Activated CD4-positive, alpha-beta T cell treated with anti-CD3 and anti-CD28 coated beads for 36 hours (primary cell): ENCODE results near the gene MAST4. TPM values are rescaled to one million over a fixed set of nuclear protein-coding genes. Genes with fewer than 3 reads are reported as not detected.

Source experiments
- ATAC-seq: fragments of 200-7000 bp; cut with Tn5 transposase; one replicate; pipeline ENCODE4 v1.10.0; 2021; ENCODE audit warnings: mild to moderate bottlenecking, moderate library complexity
- CTCF ChIA-PET: fragments of 350-600 bp; sonication (Branson Sonifier 250); formaldehyde crosslinking; loops from one replicate; lab custom pipeline; 2021; ENCODE audit warnings: antibody characterized with exemption; lab: Charles Lee
- POLR2A ChIA-PET: fragments of 350-600 bp; sonication (Branson Sonifier 250); formaldehyde crosslinking; loops from one replicate; lab custom pipeline; 2021; ENCODE audit warnings: antibody characterized with exemption, inconsistent platforms; lab: Charles Lee
- DNase-seq: peaks from one replicate; pipeline ENCODE4 v3.0.0-alpha.2; 2020
- H3K27ac Mint-ChIP-seq: one replicate; pipeline ENCODE4 v1.8.0; 2021; ENCODE audit warnings: mixed read lengths
- H3K27me3 Mint-ChIP-seq: one replicate; pipeline ENCODE4 v1.8.0; 2021; ENCODE audit warnings: mixed read lengths
- H3K36me3 Mint-ChIP-seq: one replicate; pipeline ENCODE4 v1.8.0; 2021; ENCODE audit warnings: low read depth, mixed read lengths
- H3K4me1 Mint-ChIP-seq: one replicate; pipeline ENCODE4 v1.8.0; 2021; ENCODE audit warnings: mixed read lengths
- H3K4me3 Mint-ChIP-seq: one replicate; pipeline ENCODE4 v1.8.0; 2021; ENCODE audit warnings: mild to moderate bottlenecking, moderate library complexity, mixed read lengths
- H3K9me3 Mint-ChIP-seq: one replicate; pipeline ENCODE4 v1.8.0; 2021; ENCODE audit warnings: low read depth, mixed read lengths
- intact Hi-C, 2 experiments: fragments of 100-400 bp; cut with DNase I in 1 of 2; cut with micrococcal nuclease in 1 of 2; formaldehyde crosslinking; loops; one replicate each; pipeline versions ENCODE4 v1.14.2 to v1.15.1; 2022 to 2024; cut with DNase I, micrococcal nuclease
- total RNA-seq, 2 experiments: library from RNA; stranded (reverse); gene quantifications; one replicate each; pipeline ENCODE4 v1.2.3, GENCODE V29; 2021

Gene MAST4
- total RNA-seq, 2 experiments from 2014 or later, result 19.2 to 26.7 TPM

DNA sequence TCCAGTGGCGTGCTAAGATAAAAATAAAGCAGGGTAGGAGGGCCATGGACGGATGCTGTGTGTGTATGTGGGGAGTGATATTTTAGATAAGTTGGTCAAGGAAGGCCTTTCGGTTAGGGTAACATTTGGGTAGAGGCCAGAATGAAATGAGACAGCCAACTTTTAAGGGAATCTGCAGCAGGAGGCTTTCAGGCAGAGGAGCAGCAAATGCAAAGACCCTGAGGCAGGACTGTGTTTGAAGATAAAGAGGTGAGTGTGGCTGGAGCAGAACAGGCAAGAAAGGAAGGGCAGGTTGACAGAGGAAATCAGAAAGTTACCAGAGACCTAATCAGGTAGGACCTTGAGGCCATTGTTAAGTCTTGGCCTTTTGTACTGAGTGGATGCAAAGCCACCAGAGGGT lies 106.2 kb downstream of the MAST4 start:
- H3K27ac Mint-ChIP-seq, result no peak overlapping the region
- no peak for ATAC-seq
- ChIA-PET POLR2A (no interaction called here), CTCF (no interaction called here)
- H3K27me3 Mint-ChIP-seq, result peaks cover 10% of the 10 kb centered on the region
- H3K36me3 Mint-ChIP-seq, result no peaks in the 10 kb centered on the region
- intact Hi-C loops, result no loop called here
- H3K9me3 Mint-ChIP-seq, result no peaks in the 10 kb centered on the region
- H3K4me3 Mint-ChIP-seq, result no peak overlapping the region
- DNase-seq, result no peak
- H3K4me1 Mint-ChIP-seq, result peaks cover 3% of the 10 kb centered on the region

DNA sequence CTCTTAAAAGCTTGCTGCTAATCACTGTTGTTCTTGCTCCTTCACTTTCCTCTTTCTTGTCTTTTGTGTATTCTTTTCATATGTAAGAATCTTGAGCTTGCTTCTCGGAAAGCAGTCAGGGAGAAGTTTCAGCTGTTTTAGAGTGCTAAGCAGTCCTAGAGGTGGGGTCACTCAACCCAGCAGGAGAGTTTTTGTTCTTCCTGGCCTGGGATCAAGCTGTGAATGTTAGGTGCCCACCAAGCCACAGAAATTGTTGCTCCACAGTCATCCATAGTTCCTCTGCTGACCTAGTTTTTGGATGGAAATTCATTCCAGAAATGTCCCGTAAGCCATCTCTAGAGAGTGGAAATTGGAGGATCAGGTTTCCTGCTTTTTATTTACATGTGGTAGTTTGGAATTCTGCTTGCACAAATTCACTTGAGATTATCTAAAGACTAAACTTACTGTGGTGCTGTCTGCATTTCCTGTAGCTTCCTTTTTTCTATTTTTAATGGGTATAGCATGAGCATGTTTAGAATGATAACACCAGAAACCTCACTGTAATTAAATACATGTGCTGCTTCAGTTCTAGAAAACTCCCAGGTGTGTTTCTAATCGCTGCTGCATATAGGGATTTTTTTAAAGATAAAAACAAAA lies 108.7 kb downstream of the MAST4 start:
- no peak for DNase-seq
- no peak for ATAC-seq
- Mint-ChIP-seq H3K4me1 (peaks cover 6% of the 10 kb centered on the region), H3K9me3 (no peaks in the 10 kb centered on the region), H3K27me3 (peaks cover 5% of the 10 kb centered on the region), H3K4me3 (no peak overlapping the region), H3K36me3 (no peaks in the 10 kb centered on the region), H3K27ac (no peak overlapping the region)
- ChIA-PET POLR2A (no interaction called here), CTCF (no interaction called here)
- intact Hi-C loops, result no loop called here

DNA sequence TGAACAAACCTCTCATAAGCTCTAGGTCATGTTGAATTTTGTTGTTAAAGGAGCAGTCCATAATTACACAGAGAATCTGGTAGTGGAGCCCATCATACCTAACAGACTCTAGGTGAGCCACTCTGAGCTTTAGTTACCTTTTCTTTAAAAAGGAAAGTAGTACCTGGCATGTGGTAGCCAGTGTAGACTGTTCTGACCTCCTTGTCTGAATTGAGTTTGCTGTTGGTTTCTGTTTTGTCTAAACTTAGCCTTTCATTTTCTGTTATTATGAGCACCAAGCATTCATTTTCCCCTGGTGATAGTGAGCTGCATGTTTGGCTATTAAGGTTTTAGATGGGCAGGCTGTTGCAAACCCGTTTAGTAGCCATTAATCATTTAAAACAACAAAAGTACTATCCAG lies 112.2 kb downstream of the MAST4 start:
- H3K9me3 Mint-ChIP-seq, result peaks cover 9% of the 10 kb centered on the region
- peak; percentile 64 for ATAC-seq
- CTCF ChIA-PET, result interaction anchor here (0.7 to 1.6 kb wide), 2 partner anchors 21 to 402 kb away, joined by 3 read pairs; no protein-coding TSS in a partner anchor
- no peaks in the 10 kb centered on the region for H3K36me3 Mint-ChIP-seq
- intact Hi-C loops, result no loop called here
- H3K4me1 Mint-ChIP-seq, result peaks cover 6% of the 10 kb centered on the region
- no peak for DNase-seq
- H3K4me3 Mint-ChIP-seq, result no peak overlapping the region
- H3K27ac Mint-ChIP-seq, result no peak overlapping the region
- POLR2A ChIA-PET, result no interaction called here
- H3K27me3 Mint-ChIP-seq, result peaks cover 12% of the 10 kb centered on the region

DNA sequence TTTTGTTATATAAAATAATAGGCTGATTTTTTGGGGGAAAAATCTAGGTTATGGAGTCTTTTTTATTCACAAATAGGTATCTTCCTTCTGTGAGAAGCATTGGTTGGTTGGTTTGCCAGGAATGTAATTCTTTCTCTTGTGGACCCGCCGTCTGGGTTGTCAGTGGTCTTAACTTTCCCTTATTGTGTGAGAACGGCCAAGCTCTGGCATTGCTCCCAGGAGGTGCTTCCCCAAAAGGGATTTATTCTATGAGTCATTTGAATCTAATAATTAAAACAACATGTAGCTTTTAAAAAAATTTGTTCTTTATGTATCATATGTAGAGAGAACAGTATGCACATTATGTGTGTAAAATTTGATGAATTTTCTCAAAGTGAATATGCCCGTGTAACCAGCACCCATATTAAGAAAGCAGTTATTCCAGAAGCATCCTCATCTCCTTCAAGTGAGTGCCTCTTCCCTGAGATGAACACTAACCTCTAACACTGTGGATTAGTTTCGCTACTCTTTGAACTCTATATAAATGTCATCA lies 114.4 kb downstream of the MAST4 start:
- intact Hi-C loops, result no loop called here
- ChIA-PET CTCF (no interaction called here), POLR2A (no interaction called here)
- DNase-seq (no peak), ATAC-seq (no peak)
- peaks cover 9% of the 10 kb centered on the region for H3K9me3 Mint-ChIP-seq
- H3K4me3 Mint-ChIP-seq, result no peak overlapping the region
- H3K36me3 Mint-ChIP-seq, result no peaks in the 10 kb centered on the region
- H3K27me3 Mint-ChIP-seq, result peaks cover 14% of the 10 kb centered on the region
- no peak overlapping the region for H3K27ac Mint-ChIP-seq
- peaks cover 6% of the 10 kb centered on the region for H3K4me1 Mint-ChIP-seq

DNA sequence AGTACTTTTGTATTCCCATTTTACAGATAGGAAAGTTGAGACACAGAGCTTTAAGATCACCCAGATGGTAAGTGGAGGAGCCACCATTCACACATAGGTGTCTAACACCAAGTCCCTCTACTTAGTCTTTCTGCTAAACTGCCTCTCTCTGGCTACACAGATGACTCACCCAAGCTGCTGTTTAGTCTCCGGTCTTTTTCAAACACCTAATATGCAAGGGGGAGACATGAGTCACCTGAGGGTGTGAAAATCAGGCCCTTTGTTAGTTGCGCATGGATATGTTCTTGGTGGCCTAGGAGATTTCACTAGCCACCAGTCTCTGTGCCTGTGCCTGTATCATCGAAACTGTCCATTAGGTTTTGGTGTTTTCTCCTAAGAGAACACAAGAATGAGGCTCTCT lies 117.8 kb downstream of the MAST4 start:
- intact Hi-C loops, result no loop called here
- ChIA-PET CTCF (no interaction called here), POLR2A (no interaction called here)
- Mint-ChIP-seq H3K4me1 (no peaks in the 10 kb centered on the region), H3K36me3 (no peaks in the 10 kb centered on the region), H3K27ac (no peak overlapping the region), H3K4me3 (no peak overlapping the region), H3K27me3 (peaks cover 9% of the 10 kb centered on the region), H3K9me3 (peaks cover 9% of the 10 kb centered on the region)
- ATAC-seq (peak; percentile 30), DNase-seq (peak; percentile 7)

DNA sequence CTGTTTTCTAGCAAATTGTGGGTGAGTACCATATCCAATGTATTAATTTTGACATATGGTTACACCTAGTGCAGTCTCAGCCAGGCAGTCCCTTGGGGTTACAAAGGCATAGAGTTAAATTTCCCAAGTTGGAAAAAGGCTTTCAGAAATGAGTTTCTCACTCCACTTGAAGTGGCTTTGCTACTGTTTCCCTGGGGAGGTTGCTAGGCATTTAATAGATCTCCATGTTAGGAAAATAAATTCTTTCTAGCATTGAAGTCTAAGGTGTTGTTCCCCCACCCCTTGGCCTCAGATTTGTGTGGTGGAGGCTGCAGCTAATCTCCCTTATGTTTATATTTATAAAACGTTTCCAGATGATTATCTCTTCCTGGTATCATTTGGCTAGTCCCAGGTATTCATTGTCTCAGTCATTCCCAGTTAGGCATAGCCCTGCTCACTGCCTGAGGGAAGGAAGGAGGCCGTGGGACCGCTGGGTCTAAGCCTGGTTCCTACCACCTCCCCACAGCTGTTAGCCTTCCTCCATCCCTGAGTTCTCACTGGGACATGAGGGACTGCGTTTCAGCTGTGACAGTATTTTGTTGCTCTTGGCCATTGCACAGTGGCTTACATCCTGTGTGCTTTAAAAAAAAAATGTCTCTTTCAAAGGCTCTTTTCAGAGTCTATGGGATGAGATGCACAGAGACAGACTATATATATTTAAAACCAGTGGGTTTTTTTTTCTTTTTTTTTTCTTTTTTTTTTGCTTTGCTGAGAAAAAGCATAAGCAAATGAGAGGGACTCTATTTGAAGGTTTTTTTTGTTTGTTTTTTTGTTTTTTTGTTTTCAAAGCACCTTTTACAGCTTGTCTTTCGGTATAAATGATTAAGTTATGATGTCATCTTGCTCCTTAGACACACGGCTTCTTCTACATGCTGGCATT lies 121.5 kb downstream of the MAST4 start:
- no peaks in the 10 kb centered on the region for H3K9me3 Mint-ChIP-seq
- H3K27ac Mint-ChIP-seq, result no peak overlapping the region
- H3K27me3 Mint-ChIP-seq, result peaks cover 15% of the 10 kb centered on the region
- H3K4me3 Mint-ChIP-seq, result no peak overlapping the region
- H3K4me1 Mint-ChIP-seq, result no peaks in the 10 kb centered on the region
- no peak for ATAC-seq
- CTCF ChIA-PET, result no interaction called here
- POLR2A ChIA-PET, result no interaction called here
- intact Hi-C loops, result loop anchor here in 1 of 2 experiments (2.0 kb wide), 1 partner anchor 49 kb away; no protein-coding TSS in a partner anchor
- no peak for DNase-seq
- no peaks in the 10 kb centered on the region for H3K36me3 Mint-ChIP-seq

DNA sequence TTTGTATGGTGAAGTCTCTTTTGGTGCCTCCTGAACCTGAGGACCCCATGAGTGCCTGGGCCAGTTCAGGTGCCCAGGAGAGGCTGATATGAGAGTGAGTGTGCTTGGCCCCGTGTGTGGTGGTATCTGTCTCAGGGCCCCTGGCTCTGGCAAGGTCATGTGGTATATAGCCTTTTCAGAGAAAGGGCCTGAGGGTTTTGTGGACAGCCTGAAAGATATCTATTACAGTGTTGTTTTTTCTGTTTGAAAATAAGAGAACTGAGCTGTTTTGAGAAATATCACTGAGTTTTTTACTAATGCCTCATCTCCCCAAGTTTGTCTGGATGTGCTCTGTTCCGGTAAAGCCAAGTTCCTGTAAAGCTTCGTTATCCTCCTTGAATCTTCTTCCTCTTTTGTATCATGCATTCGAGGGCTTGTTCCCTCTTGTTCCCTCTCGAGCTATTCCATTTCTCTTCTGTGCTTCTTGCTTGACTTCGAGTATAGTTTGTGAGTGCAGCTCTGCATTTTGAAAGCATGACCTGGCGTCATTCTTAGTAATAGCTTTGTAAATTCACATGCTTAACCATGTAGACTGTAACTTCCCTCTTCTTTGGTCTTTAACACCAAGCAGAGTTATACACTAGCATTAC lies 122.3 kb downstream of the MAST4 start:
- Mint-ChIP-seq H3K27ac (no peak overlapping the region), H3K4me1 (no peaks in the 10 kb centered on the region), H3K27me3 (peaks cover 12% of the 10 kb centered on the region), H3K4me3 (no peak overlapping the region), H3K9me3 (no peaks in the 10 kb centered on the region), H3K36me3 (no peaks in the 10 kb centered on the region)
- intact Hi-C loops, result no loop called here
- ATAC-seq (no peak), DNase-seq (no peak)
- CTCF ChIA-PET, result no interaction called here
- POLR2A ChIA-PET, result no interaction called here

DNA sequence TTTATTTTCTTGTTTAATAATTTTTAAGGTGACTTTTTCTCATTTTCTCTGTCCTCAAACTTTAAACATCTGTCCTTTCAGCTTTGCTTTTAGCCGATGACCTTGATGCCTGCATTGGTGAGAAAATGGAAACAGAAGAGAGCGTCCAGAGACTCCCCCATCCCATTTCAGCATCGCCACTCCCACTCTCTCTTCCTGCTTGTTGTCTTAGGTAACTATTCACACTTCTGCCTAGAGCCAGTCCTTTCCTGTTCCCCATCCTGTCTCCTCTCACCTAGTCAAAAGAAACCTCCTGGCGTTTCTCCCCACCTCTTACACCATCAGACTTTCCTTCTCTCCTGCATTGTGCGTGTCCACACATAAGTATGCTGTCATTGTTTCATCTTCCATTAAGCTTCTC lies 124.6 kb downstream of the MAST4 start:
- DNase-seq (no peak), ATAC-seq (no peak)
- H3K4me1 Mint-ChIP-seq, result no peaks in the 10 kb centered on the region
- intact Hi-C loops, result no loop called here
- CTCF ChIA-PET, result no interaction called here
- peaks cover 10% of the 10 kb centered on the region for H3K27me3 Mint-ChIP-seq
- no peaks in the 10 kb centered on the region for H3K36me3 Mint-ChIP-seq
- H3K4me3 Mint-ChIP-seq, result no peak overlapping the region
- H3K9me3 Mint-ChIP-seq, result no peaks in the 10 kb centered on the region
- POLR2A ChIA-PET, result no interaction called here
- H3K27ac Mint-ChIP-seq, result no peak overlapping the region

DNA sequence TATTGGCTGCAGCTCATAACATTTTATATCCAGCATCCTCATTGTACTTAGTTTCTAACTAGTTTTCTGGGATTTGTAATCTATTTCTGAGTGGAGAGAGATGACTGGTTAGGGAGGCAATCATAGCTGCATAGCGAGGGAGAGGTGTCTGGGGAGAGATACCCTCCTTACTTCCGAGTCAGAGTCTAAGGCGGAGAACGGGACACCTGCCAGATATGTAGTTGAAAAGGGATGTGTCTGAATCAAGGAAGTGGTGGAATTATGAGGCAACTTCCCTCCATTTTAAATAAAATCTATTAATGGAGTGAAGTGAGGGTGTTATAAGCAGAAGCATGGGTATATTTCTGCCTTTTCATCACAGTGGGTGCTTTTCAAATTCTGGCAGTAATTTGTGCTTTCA lies 126.5 kb downstream of the MAST4 start:
- H3K27ac Mint-ChIP-seq, result no peak overlapping the region
- intact Hi-C loops, result no loop called here
- CTCF ChIA-PET, result no interaction called here
- H3K4me1 Mint-ChIP-seq, result no peaks in the 10 kb centered on the region
- H3K9me3 Mint-ChIP-seq, result no peaks in the 10 kb centered on the region
- H3K4me3 Mint-ChIP-seq, result no peak overlapping the region
- no peak for ATAC-seq
- no peaks in the 10 kb centered on the region for H3K36me3 Mint-ChIP-seq
- no peak for DNase-seq
- POLR2A ChIA-PET, result no interaction called here
- H3K27me3 Mint-ChIP-seq, result peaks cover 10% of the 10 kb centered on the region

DNA sequence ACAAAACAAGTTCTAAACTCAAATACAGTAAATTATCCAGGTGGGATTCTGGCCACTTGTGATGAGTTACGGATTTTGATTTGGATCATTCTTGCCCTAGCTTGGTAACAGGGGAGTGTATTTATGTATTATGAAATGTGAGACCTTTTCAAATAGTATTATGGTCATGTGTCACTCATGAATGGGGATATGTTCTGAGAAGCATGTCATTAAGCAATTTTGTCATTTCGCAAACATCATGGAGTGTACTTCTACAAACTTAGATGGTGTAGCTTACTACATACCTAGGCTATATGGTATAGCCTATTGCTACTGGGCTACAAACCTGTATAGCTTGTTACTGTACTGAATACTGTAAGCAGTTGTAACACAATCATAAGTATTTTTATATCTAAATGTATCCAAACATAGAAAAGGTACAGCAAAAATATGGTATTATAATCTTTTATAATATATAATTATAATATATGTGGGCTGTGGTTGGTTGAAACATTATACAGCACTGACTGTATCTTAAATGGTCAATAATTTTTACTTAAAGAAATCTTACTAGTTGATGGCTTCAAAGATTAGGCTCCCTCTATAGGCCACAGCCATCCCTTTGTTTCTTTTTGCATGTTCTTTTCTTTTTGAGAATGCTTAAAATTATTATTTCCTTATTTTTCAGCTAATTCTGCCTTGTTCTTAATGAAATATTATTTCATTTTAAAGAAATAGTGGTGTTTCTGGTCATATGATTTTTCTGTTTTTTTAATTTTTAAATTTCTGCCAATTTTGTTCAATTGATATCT lies 128.4 kb downstream of the MAST4 start:
- Mint-ChIP-seq H3K27me3 (peaks cover 10% of the 10 kb centered on the region), H3K36me3 (no peaks in the 10 kb centered on the region), H3K4me3 (no peak overlapping the region), H3K9me3 (no peaks in the 10 kb centered on the region), H3K27ac (no peak overlapping the region), H3K4me1 (no peaks in the 10 kb centered on the region)
- POLR2A ChIA-PET, result no interaction called here
- ATAC-seq, result no peak
- no peak for DNase-seq
- intact Hi-C loops, result no loop called here
- CTCF ChIA-PET, result no interaction called here

DNA sequence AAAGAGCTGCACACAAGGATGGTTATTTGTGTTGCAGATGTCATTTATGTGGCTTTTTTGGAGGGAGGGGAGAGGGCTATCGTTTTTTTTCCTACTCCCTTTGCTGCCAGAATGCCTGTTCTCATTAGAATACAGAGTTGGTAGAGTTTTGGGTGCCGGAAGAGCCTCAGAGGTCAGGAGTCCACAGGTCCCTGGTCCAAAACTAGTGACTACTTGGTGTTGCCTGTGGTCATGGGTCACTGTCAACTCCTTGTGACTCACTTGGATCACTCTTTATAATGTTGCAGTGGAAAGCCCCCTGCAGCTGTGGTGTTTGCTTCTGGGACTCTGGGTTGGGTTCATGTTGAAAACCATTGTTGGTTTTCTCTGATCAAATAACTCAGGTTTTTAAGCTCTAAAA lies 131.4 kb downstream of the MAST4 start:
- no peaks in the 10 kb centered on the region for H3K36me3 Mint-ChIP-seq
- no peaks in the 10 kb centered on the region for H3K9me3 Mint-ChIP-seq
- no peak overlapping the region for H3K27ac Mint-ChIP-seq
- DNase-seq, result no peak
- H3K4me1 Mint-ChIP-seq, result no peaks in the 10 kb centered on the region
- CTCF ChIA-PET, result interaction anchor here (1.1 kb wide), 1 partner anchor 118 kb away, joined by 3 read pairs; no protein-coding TSS in a partner anchor
- intact Hi-C loops, result no loop called here
- H3K4me3 Mint-ChIP-seq, result no peak overlapping the region
- ATAC-seq, result no peak
- POLR2A ChIA-PET, result no interaction called here
- H3K27me3 Mint-ChIP-seq, result peaks cover 9% of the 10 kb centered on the region
